Hepatic stellate cell (primary cell): ENCODE results near the gene AHNAK.

Experiments
- DNase-seq: peaks from one replicate; pipeline ENCODE4 v3.0.0; 2011; ENCODE audit warnings: low spot score

The AHNAK gene

GRCh38 chr11:62435846-62436660 is 110.6 kb downstream of the AHNAK start:
- DNase-seq: no peak

- no peak for DNase-seq
Measured at GRCh38 chr11:62433904-62434276, 112.7 kb downstream of the AHNAK start.

GRCh38 chr11:62433141-62433903 is 113.3 kb downstream of the AHNAK start:
- no peak for DNase-seq

GRCh38 chr11:62432695-62433094 is 113.9 kb downstream of the AHNAK start:
- no peak for DNase-seq

- peak; percentile 69 for DNase-seq
Measured at GRCh38 chr11:62431171-62431901, 115.3 kb downstream of the AHNAK start.

GRCh38 chr11:62430425-62430824 is 116.2 kb downstream of the AHNAK start:
- DNase-seq: no peak

- DNase-seq: no peak
Measured at GRCh38 chr11:62428871-62429560, 117.6 kb downstream of the AHNAK start.

- no peak for DNase-seq
Measured at GRCh38 chr11:62427630-62428233, 118.9 kb downstream of the AHNAK start.

GRCh38 chr11:62423012-62423411 is 123.6 kb downstream of the AHNAK start:
- no peak for DNase-seq

- DNase-seq: no peak
Measured at GRCh38 chr11:62421996-62422395, 124.6 kb downstream of the AHNAK start.

GRCh38 chr11:62420882-62421281 is 125.7 kb downstream of the AHNAK start:
- no peak for DNase-seq

- DNase-seq: no peak
Measured at GRCh38 chr11:62419943-62420342, 126.7 kb downstream of the AHNAK start.

- no peak for DNase-seq
Measured at GRCh38 chr11:62419314-62419929, 127.2 kb downstream of the AHNAK start.

GRCh38 chr11:62418733-62419132 is 127.9 kb downstream of the AHNAK start, which contains the start of gene SCGB1A1:
SCGB1A1 (plus strand) TSS chr11:62419033; CDS start chr11:62419096, 63 bp downstream.
- DNase-seq: no peak

GRCh38 chr11:62418136-62418535 is 128.5 kb downstream of the AHNAK start:
- DNase-seq: no peak

GRCh38 chr11:62416596-62416995 is 130.0 kb downstream of the AHNAK start:
- no peak for DNase-seq

- no peak for DNase-seq
Measured at GRCh38 chr11:62413060-62413696, 133.4 kb downstream of the AHNAK start.

- no peak for DNase-seq
Measured at GRCh38 chr11:62411524-62411923, 135.1 kb downstream of the AHNAK start.

- DNase-seq: no peak
Measured at GRCh38 chr11:62410972-62411371, 135.6 kb downstream of the AHNAK start.

GRCh38 chr11:62409831-62410230 is 136.8 kb downstream of the AHNAK start:
- DNase-seq: no peak

- DNase-seq: no peak
Measured at GRCh38 chr11:62406034-62406433, 140.6 kb downstream of the AHNAK start.
